GM11168 (cell line): Measurements from ENCODE around the gene ABCA3.
"Not testable (repeated sequence)": the region's sequence is repeated elsewhere in the genome, so short reads cannot be mapped to it uniquely, and the experiment has no call there.

ENCODE experiments used
- in situ Hi-C: fragments of 300-500 bp; cut with MboI; formaldehyde crosslinking; loops from one replicate; pipeline ENCODE4 v1.12.0; 2022; ENCODE audit warnings: low sequenced_read_pairs; ENCODE audit not compliant: unreplicated experiment

ABCA3 gene

DNA sequence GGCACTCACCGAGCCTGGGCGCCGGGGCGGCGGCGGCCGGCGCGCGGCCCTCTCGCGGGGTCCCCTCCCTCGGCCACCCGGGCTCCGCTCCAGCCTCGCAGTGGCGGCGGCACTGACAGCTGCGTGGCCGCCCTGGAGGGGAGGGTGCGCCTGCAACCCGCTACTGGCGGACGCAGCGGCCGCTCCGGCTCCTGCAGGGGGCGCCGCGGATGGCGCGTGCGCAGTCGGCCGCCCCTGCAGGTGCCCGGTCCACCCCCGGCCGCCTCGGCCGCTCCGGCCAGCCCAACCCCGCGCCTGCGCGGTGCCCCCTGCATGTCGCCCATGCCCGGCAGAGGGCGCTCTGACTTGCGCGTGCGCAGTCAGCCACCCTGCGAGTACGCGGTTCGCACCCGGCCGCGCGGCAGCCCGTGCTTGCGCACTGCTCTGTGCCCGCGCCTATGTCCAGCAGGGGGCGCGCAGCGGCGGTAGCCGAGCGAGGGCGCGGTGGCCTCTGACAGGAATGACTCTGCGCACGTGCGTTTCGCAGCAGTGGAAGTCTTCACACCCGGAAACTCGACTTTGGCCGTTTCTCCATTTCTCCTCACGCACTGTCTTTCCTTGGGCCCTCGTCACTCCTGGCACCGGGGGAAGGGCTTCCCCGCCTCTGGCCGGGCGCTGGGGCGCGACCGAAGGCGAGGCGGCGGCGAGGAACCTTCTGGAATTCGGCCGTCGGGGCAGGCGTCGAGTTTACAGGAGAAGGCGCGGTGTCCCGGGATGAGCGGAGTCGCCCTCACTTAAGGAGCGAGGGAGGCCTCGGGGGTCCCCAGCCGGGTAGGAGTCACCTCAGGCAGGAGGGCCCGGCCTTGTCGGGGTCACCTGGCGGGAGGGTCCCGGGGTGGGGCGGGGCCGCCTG is at the start of gene ABCA3:
Gene ABCA3 (minus strand): TSS at position 165 of the 892 bp plus-strand sequence. CDS start 14,262 bp downstream, outside the sequence.
- in situ Hi-C loops, result loop anchor here (25.0 kb wide), 1 partner anchor 146 kb away; the partner anchor contains the start of gene TBC1D24

DNA sequence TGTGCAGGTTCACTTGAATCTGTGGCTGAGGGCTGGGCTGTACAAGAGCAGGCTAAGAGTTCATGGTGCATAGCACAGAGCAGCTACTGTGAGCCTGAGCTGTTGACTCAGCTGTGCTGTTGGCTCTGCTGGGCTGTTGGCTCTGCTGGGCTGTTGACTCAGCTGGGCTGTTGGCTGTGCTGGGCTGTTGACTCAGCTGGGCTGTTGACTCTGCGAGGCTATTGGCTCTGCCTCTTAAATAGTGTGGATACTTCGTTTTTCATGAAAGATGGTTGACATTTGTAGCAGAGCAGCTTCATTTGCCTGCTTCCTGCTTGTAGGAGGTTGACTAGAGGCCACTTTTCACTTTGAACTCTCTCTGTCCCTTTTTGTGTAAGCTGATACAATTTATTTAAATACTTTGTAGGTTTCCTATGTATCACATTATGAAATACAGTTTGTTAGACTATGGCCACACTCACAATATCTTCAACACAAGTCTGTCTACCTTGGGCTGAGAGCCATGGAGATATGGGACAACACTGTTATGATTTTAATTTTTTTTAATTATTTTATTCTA is 48.4 kb upstream of the ABCA3 start:
- in situ Hi-C loops, result no loop called here

DNA sequence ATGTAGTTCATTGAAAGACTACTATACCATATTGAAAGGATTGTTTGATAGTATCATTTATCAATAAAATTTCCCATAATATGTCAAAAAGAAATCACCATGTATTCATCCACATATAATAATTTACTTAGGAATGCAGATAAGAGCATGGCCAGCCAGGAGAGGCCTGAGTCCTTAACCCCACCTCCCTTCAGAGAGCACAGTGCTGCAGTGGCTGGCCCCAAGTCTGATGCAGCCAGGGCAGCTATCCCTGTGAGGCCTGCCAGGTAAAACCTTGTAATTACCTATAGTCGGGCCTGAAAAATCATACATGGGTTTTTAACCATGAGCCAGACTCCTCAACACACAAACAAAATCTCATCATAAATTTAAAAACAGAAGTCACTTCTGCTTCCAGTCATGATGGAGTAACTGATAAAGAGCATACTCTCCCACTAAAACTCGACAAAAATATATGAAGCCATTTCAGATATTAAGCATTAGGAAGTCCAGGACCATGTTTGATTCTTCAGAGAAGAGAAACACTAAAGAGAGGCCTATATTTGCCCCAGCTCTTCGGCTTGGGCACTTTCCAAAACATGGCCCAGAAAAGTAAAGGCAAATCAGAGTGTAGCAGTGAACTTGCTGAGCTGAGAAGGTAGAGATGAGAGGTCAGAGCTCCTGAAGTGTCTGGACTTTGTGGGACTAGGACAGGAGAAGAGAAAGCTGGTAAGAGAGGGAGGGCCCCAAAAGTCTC is 47.8 kb upstream of the ABCA3 start:
- in situ Hi-C loops, result no loop called here

DNA sequence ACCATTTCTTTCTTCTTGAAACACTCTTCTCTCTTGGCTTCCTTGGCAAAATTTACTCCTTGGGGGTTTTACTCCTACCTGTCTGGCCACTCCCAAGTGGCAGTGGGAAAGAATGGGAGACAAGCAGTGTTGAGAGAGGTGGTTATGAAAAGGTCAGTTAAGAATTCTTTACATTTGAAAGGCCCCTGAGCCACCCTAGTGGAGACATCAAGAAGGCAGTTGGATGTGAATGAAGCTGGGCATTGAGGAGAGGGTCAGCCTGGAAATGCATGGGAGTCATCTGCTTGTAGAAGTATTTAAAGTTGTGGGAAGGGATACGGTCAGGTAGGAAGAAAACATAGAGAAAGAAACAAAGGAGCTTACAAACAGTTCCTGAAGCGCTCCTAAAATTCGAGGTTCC is 46.5 kb upstream of the ABCA3 start:
- in situ Hi-C loops, result no loop called here

DNA sequence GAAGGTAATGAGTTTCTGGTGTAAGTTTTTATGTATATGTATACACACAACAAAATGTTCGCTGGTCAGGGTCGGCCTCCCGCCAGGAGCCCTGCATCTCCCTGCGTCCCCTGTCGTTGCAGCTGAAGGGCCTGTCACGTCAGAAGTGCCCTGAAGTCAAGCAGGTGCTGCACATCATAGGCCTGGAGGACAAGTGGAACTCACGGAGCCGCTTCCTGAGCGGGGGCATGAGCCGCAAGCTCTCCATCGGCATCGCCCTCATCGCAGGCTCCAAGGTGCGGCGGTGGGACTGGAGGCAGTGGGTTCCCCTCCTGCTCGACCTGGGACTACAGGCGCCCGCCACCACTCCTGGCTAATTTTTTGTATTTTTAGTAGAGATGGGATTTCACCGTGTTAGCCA is 45.5 kb upstream of the ABCA3 start:
- in situ Hi-C loops, result not testable (repeated sequence)

DNA sequence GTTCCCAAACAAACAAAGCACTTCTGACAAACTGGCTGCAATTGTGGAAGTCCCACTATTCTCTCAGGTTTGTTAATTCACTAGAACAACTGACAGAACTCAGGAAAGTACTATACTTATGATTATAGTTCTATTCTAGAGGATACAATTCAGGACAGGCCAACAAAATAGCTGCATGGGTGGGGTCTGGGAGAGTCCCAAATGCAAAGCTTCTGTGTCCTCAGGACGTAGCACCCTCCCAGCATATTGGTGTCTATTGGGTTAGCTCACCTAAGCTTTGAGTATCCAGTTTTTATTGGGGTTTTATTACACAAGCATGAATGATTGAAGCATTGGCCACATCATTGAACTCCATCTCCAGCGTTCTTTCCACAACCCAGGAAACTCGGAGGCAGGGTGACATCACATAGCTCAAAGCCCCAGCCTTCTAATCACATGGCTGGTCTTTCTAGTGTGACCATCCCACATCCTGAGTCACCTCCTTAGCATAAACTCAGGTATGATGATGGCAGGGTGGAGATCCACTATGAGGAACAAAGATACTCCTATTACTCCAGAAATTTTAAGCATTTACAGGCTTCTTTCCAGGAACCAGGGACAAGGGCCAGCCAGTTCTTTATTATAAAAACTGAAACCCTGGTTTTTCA is 44.8 kb upstream of the ABCA3 start:
- in situ Hi-C loops, result no loop called here

DNA sequence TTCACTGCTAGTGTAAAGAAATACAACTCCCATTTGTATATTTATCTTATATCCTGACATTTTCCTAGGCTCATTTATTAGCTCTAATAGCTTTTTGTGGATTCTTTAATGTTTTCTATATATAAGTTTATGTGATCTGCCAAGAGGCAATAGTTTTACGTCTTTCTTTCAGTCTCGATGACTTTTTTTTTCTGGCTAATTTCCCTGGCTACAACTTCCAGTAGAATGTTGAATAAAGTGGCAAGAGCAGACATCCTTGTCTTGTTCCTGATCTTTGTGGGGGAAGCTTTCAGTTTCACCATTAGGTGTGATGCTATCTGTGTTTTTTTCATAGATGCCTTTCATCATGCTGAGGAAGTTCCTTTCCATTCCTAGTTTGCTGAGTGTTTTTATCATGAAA is 43.9 kb upstream of the ABCA3 start:
- in situ Hi-C loops, result no loop called here

DNA sequence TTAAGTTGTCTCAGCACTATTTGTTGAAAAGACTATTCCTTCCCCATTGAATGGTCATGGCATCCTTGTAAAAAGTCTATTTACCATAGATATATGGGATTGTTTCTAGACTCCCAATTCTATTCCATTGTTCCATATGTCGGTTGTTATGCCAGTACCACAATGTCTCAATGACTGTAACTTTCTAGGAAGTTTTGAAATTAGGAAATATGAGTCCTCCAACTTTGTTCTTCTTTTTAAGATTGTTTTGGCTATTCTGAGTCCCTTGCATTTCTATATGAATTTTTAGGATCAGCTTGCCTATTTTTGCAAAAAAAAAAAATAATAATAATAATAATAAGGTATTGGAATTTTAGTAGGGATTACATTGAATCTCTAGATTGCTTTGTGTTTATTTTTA is 43.0 kb upstream of the ABCA3 start:
- in situ Hi-C loops, result no loop called here

DNA sequence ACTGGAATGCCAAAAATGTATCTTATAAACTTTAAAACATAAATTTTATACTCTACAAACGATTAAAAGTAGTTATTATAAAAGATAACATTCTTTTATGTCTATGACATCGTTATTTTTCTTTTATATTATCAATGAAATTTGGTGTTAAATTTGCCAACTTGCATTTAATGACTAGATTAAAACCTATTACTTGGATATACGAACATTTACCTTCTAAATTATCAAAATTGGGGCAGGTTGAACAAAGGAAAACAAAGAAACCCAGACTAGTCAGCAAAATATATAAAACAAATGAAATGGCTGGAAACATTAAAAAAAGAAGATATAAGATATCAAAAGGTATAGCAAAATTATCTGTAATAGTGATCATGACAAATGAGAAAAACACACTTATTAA is 34.1 kb upstream of the ABCA3 start:
- in situ Hi-C loops, result no loop called here

DNA sequence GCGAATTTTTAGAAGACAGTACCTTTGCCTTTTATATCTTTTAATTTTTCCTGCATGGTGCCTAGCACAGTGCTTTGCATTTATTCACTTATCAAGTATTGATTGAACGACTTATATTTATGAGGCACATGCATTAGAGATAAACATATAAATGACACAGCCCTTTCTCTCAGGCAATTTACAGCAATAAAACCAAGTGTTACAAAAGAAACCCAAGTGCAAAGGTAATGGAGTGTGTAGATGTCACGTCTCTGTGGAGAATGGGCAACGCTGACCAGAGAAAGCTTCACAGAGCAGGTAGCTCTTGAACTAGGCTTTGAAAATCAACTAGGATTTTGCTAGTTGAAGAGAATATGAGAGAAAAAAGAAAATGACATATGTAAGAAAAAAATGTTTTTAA is 32.6 kb upstream of the ABCA3 start:
- in situ Hi-C loops, result no loop called here

DNA sequence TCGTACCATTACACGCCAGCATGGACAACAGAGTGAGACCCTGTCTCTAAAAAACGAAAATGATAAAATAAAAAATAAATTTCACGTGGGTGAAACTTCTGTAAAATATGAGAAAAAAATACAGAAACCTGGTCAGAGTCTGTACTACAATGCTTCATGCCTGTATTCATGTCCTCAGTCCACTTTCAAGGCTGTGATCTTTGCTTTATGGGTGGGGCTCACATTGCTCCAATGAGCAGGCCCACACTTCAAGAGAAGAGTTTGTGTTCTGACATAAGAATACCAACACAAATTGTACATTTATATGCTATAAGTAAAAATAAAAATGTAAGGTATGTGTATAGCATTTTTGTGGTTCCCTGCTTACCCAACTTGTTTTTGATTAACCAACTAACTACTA is 32.2 kb upstream of the ABCA3 start:
- in situ Hi-C loops, result no loop called here

DNA sequence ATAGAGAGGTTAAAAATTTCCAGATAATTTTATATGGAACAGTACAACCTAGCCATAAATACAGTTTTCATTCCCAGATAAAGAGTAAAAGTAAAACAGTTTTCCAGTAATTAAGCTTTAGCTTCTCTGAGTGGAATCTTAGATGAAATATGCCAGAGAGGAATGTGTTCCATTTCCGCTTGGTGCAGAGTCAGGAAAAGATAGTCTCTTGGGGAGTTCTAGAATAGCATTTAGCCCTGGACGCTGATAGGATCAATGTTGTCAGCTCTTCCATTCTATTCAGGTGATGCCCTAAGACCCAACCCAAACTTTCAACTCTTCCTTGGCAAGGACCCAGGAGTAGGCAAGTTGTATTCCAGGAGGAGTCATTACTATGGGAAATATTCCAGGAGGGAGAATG is 30.9 kb upstream of the ABCA3 start:
- in situ Hi-C loops, result no loop called here

DNA sequence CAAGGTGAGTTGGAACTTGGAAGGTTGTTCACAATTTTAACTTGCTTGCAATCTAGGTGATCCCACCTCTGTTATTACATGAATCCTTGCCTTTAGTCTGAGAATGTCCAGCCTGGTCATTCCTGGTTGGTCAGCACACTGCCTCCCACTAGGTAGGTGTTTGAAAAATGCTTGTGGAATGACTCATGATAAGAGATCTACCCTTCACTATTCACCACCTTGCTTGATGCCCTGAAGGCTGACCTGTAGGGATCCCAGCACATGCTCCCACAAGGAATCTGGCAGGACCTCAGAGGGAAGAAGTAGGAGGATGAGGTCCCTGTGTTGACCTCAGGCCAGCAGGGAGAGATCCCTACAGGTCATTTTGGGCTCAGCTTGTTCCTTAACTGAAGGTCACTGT is 30.2 kb upstream of the ABCA3 start:
- in situ Hi-C loops, result no loop called here

DNA sequence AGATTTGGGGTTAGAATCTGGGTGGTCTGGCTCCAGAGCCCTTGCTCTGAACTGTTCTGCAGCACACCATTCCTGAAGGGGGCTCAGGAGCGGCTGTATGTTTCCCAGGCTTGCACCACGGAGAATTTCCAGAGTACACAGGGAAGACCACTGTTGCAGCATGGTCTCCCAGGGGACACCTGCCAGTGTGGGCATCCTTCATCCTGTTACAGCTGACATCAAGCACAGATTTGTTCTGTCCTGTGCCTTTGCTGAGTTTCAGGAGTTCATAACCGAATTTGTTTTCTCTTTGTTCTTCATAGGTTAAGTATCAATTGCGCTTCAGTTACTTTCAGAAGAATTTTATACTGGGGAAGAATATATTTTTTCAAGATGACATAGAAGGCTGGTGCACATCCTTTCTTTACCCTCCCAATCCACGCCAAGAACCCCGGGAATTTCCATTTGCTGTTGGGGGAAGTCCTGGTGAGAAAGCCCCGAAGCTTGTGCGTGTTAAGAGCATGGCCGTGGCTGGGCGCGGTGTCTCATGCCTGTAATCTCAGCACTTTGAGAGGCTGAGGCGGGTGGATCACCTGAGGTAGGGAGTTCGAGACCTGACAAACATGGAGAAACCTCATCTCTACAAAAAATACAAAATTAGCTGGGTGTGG is 26.3 kb upstream of the ABCA3 start:
- in situ Hi-C loops, result no loop called here

DNA sequence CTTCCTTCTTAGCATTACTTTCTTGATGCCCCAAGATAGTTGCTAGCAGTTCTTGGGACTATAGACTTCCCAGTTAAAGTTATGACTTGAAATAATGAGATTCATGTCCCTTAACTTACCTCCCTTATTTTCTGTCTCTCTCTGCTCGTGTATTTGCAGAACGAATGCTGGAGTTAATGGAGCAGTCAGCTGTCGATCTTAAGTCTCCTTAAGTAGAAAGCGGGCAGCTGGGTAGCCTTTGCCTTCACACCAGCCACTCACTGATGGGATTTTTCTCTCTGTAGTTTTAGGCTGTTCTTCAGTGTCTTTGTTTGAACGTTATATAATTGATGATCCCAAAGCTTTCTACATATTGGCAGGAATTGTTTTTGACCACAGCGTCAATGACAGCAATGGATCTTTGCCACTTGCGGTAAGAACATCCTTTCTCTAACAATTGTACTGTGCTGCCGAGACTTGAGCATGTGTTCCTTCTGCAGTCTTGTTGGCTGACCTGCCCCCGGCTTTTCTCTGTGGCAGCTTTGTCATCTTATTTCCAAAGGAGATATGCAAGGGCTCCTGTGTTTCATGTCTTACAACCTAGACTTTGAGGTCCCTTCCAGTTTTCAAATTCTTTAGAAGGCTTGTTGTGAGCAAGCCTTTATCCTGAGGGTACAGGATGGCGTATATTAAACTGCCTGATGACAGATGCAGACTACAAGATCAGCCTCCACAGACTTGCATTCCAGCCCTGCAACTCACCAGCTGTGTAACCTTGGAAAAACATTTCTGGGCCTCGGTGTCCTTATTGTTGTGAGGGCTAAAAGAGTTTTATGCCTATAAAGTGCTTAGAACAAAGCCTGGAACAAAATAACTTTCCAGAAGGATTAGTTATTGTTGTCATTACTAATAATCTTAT is 25.1 kb upstream of the ABCA3 start:
- in situ Hi-C loops, result no loop called here

DNA sequence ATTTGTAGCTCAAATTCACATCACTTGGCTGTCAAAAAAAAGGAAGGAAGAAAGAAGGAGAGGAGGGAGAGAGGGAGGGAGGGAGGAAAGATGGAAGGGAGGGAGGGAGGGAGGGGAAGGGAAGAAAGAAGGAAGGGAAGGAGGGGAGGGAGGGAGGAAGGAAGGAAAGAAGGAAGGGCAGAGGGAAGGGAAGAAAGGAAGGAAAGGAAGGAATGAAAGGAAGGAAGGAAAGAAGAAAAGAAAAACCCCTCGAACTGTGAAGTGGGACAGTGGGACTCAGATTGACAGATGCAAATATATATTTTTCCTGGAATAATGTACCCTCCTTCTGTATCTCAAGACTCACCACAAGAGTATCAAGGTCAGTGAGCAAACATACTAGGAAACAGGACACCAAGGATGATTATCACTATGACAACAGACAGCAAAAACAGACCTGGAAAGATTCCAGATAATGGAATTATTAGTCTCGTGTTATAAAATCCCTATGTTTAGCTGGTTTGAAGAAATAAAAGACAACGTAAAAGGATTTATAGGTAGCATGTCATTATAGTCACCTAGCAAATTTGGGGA is 24.2 kb upstream of the ABCA3 start:
- in situ Hi-C loops, result no loop called here

DNA sequence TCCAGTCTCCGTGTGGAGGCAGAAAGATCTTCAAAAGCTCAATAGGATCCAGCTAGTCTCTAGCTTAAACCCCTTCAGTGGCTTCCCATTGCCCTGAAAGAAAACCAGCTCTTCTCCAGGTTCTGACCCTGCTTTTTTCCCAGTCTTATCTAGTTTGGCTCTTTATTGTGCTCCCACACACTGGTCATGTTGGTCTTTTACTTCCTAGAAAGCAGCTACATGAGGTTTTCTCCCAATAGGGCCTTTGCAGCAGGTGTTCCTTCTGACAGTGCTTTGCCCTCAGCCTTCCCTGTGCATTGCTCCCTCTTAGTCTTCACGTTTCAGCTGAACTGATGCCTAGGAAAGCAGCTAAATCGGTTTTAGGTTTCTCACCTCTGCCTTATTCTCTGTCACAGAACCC is 21.7 kb upstream of the ABCA3 start:
- in situ Hi-C loops, result no loop called here

DNA sequence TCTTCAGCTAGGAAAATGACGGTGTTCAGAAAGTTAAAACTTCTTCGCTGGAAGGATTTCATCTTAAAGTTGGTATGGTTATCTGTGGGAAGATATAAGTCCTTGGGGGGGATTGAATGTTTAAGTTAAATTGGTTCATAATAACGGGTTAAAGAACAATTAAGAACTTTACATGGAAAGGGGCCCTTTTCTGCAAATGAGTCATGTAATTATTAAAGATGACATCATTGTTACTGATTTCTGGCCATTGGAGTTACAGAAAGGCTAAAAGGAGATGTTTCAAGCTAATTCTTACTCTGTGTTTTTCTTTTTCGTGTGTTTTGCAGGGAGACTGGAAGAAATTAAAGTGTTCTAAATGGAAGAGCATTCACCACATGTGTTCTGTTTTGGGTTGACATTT is 20.6 kb upstream of the ABCA3 start:
- in situ Hi-C loops, result no loop called here

DNA sequence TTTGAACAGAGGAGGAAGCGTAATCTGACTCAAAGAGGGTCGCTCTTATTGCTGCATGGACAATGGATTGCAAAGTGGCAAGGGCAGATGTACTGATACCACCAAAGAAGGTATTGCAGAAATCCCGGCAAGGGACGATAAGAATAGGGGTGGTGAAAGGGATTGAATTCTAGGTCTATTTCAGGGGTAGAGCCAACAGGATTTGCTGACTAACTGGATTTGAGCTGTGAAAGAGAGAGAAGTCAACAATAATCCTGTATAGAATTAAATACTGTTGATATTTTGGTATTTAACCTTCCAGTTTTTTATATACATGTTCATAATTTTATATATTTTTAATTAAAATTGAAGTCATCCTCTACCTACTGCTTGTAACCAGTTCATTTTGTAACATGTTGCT is 19.4 kb upstream of the ABCA3 start:
- in situ Hi-C loops, result no loop called here
